HG03045 (cell line): ENCODE data around the gene MB21D2.
"Not testable (repeated sequence)": the region's sequence is repeated elsewhere in the genome, so short reads cannot be mapped to it uniquely, and the experiment has no call there.

Source experiments
- ATAC-seq: cut with Tn5 transposase; IDR thresholded peaks from one replicate; pipeline ENCODE4 v1.9.1; 2021; ENCODE audit warnings: mild to moderate bottlenecking, moderate library complexity; ENCODE audit not compliant: unreplicated experiment

Gene MB21D2

GRCh38 chr3:192812743-192813383 lies 104.8 kb downstream of the MB21D2 start:
- ATAC-seq = no peak

- ATAC-seq = no peak
Measured at GRCh38 chr3:192805711-192806110, 111.9 kb downstream of the MB21D2 start.

GRCh38 chr3:192804502-192804901 lies 113.2 kb downstream of the MB21D2 start:
- no peak for ATAC-seq

GRCh38 chr3:192802957-192803899 lies 114.4 kb downstream of the MB21D2 start:
- ATAC-seq = no peak

GRCh38 chr3:192801985-192802384 lies 115.7 kb downstream of the MB21D2 start:
- ATAC-seq = no peak

- no peak for ATAC-seq
Measured at GRCh38 chr3:192799721-192800120, 117.9 kb downstream of the MB21D2 start.

- no peak for ATAC-seq
Measured at GRCh38 chr3:192795021-192795420, 122.6 kb downstream of the MB21D2 start.

- ATAC-seq = no peak
Measured at GRCh38 chr3:192794216-192794615, 123.4 kb downstream of the MB21D2 start.

GRCh38 chr3:192788816-192789515 lies 128.7 kb downstream of the MB21D2 start:
- not testable (repeated sequence) for ATAC-seq

GRCh38 chr3:192778508-192778907 lies 139.1 kb downstream of the MB21D2 start:
- no peak for ATAC-seq

GRCh38 chr3:192774341-192774740 lies 143.3 kb downstream of the MB21D2 start:
- ATAC-seq = not testable (repeated sequence)

- ATAC-seq = no peak
Measured at GRCh38 chr3:192772240-192772894, 145.3 kb downstream of the MB21D2 start.

GRCh38 chr3:192758654-192759053 lies 159.0 kb downstream of the MB21D2 start:
- ATAC-seq = no peak

GRCh38 chr3:192751148-192751547 lies 166.5 kb downstream of the MB21D2 start:
- no peak for ATAC-seq

- no peak for ATAC-seq
Measured at GRCh38 chr3:192750201-192750600, 167.5 kb downstream of the MB21D2 start.

GRCh38 chr3:192747746-192748145 lies 169.9 kb downstream of the MB21D2 start:
- no peak for ATAC-seq

- no peak for ATAC-seq
Measured at GRCh38 chr3:192747145-192747544, 170.5 kb downstream of the MB21D2 start.
